SK-N-SH (cell line): ENCODE data around the gene RNF157.

ENCODE experiments used
- EP300 ChIP-seq, 2 experiments: IDR thresholded peaks; 2 replicates each; pipeline versions ENCODE4 v1.4.0 to v1.6.1; 2012; ENCODE audit warnings: borderline replicate concordance in 1 of 2, low read depth in 1 of 2, low read length in 1 of 2
- JUND ChIP-seq: IDR thresholded peaks from 2 replicates; pipeline ENCODE4 v1.4.0; 2012
- TF ChIP-seq, protein P1 (sequence below): IDR thresholded peaks from 2 replicates; pipeline ENCODE4; 2012
- TF ChIP-seq, protein P2 (sequence below): IDR thresholded peaks from 2 replicates; pipeline ENCODE4 v1.4.0; 2012; ENCODE audit warnings: low read depth

DNA sequence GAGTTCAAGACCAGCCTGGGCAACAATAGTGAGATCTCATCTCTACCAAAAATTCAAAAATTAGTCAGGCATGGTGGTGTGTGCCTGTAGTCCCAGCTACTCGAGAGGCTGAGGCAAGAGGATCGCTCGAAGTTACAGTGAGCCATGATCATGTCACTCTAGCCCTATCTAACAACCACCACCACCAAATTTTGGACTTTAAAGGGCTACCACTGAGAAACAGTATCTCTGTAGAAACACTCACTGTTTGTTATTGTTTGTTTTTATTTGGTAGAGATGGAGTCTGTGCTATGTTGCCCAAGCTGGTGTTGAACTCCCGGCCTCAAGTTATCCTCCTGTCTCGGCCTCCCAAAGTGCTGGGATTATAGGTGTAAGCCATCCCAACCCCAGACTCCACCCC, 23.6 kb upstream of the RNF157 start:
- TF ChIP-seq, protein P1, sequence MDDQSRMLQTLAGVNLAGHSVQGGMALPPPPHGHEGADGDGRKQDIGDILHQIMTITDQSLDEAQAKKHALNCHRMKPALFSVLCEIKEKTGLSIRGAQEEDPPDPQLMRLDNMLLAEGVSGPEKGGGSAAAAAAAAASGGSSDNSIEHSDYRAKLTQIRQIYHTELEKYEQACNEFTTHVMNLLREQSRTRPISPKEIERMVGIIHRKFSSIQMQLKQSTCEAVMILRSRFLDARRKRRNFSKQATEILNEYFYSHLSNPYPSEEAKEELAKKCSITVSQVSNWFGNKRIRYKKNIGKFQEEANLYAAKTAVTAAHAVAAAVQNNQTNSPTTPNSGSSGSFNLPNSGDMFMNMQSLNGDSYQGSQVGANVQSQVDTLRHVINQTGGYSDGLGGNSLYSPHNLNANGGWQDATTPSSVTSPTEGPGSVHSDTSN: no peak
- TF ChIP-seq, protein P2, sequence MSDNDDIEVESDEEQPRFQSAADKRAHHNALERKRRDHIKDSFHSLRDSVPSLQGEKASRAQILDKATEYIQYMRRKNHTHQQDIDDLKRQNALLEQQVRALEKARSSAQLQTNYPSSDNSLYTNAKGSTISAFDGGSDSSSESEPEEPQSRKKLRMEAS: no peak
- TF ChIP-seq EP300 (IDR thresholded peaks at IDR 0.05; ENCODE audit: borderline replicate concordance in 1 of 2, low read depth in 1 of 2, low read length in 1 of 2) (no peak), JUND (no peak)
